HG02852 (cell line): Measurements from ENCODE around the gene BMP3.

Experiments used
- ATAC-seq: cut with Tn5 transposase; IDR thresholded peaks from one replicate; pipeline ENCODE4 v1.9.1; 2021; ENCODE audit warnings: mild to moderate bottlenecking, moderate library complexity; ENCODE audit not compliant: unreplicated experiment

BMP3 gene

DNA sequence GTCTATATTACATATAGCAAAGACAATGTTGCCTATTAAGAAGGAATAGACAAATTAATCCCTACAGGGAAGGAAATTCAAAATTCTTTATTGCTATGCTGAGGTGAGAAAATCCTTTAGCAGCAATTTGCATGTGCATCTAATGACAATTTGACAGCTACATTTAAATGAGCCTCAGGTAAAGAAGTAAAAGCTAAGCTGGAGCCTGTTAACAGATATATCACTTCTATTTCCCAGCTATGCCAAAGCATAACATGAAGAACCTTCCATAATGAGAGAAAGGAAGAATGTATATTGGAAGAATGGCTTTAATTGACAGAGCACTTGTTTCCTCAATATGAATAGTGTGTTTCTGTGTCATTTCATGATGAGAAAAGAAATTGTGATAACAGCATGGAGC, 71.6 kb downstream of the BMP3 start:
- no peak for ATAC-seq

DNA sequence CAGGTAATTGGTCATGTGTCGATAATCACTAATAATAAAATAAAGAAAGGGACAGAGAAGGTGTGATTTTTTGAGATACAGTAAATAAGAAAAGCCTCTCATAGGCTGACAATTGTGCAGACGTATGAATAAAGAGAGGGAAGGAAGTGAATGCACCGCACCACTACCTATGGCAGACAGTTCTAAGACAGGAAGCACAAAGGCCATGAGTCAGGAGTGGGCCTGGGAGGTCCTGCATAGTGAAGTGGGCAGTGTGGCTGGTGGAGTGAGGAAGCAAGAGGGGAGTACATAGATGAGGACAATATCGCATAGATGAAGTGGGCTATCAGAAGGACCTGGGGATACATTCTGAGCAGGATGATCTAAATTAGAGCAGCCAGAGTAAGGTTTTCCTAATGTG, 75.6 kb downstream of the BMP3 start:
- ATAC-seq = no peak
